Measurements from ENCODE around the gene SLC35G1.

DNA sequence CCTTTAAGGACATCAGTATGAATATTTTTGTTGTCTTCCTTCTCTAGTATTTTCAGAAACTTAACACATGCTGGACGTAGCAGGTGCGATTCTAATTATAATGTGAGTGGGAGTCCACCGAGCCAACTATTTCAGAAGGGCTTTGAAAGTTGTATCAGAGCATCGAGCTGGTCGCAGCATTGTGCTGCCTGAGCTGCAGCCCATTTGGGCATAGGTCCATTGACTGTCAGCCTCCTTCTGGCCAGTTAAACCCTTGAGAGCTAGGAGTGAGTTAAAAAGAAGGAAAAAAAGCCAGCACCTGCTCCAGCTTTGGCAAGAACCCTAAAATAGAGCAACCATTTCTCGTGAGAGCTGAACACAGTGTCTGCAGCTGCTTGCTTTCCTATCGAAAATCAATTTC lies 47.8 kb downstream of the SLC35G1 start:
- TF ChIP-seq RBAK (CRISPR knock-in tag; IDR thresholded peaks at IDR 0.05) (no peak), NPAS2 (CRISPR knock-in tag; IDR thresholded peaks at IDR 0.05; ENCODE audit: borderline replicate concordance) (no peak), ZNF816 (CRISPR knock-in tag; IDR thresholded peaks at IDR 0.05; ENCODE audit: borderline replicate concordance) (no peak), ZNF34 (CRISPR knock-in tag; IDR thresholded peaks at IDR 0.05; ENCODE audit: borderline replicate concordance) (no peak), ZNF350 (CRISPR knock-in tag; IDR thresholded peaks at IDR 0.05; ENCODE audit: borderline replicate concordance, low read depth) (no peak), ZNF274 (CRISPR knock-in tag; IDR thresholded peaks at IDR 0.05) (no peak), SRF (IDR thresholded peaks at IDR 0.05; ENCODE audit: low read depth, low read length) (no peak), ZFX (CRISPR knock-in tag; IDR thresholded peaks at IDR 0.05; ENCODE audit: low read depth) (no peak), ZNF24 (IDR thresholded peaks at IDR 0.05) (no peak), ZBTB3 (CRISPR knock-in tag; IDR thresholded peaks at IDR 0.05; ENCODE audit: borderline replicate concordance, low read depth) (no peak)
- TF ChIP-seq, protein P1, sequence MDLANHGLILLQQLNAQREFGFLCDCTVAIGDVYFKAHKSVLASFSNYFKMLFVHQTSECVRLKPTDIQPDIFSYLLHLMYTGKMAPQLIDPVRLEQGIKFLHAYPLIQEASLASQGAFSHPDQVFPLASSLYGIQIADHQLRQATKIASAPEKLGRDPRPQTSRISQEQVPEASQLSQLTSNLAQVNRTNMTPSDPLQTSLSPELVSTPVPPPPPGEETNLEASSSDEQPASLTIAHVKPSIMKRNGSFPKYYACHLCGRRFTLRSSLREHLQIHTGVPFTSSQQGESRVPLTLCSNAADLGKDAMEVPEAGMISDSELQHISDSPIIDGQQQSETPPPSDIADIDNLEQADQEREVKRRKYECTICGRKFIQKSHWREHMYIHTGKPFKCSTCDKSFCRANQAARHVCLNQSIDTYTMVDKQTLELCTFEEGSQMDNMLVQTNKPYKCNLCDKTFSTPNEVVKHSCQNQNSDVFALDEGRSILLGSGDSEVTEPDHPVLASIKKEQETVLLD (CRISPR knock-in tag; IDR thresholded peaks at IDR 0.05; ENCODE audit: low read depth) = no peak
- TF ChIP-seq, protein P2, sequence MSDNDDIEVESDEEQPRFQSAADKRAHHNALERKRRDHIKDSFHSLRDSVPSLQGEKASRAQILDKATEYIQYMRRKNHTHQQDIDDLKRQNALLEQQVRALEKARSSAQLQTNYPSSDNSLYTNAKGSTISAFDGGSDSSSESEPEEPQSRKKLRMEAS (IDR thresholded peaks at IDR 0.05) = no peak
- TF ChIP-seq, protein P3, sequence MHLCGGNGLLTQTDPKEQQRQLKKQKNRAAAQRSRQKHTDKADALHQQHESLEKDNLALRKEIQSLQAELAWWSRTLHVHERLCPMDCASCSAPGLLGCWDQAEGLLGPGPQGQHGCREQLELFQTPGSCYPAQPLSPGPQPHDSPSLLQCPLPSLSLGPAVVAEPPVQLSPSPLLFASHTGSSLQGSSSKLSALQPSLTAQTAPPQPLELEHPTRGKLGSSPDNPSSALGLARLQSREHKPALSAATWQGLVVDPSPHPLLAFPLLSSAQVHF (CRISPR knock-in tag; IDR thresholded peaks at IDR 0.05) = no peak

Measured in HepG2 (cell line).